ENCODE results near the gene GMPR2.

Gene GMPR2

DNA sequence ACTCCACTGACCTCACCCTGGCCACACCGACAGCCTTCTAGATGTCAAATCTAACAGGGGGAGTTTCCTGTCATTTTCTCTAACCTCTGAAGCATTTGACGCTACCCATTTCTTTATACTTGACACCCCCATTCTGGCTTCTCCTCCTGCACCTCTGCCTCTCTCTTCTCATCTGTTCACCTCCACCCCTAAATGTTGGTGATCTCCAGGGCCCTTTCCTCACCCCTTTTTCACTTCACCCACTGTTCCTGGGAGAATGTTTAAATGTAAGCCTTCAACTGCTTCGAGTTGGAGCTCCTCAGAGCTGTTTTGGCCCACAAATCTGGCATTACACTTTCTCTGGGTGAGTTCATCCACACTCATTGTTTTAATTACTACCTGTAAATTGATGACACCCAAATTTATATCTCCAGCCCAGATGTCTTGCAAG, 39.1 kb downstream of the GMPR2 start:
- H3K27me3 Mint-ChIP-seq = no peaks in the 10 kb centered on the region
- H3K36me3 Mint-ChIP-seq = peaks cover 7% of the 10 kb centered on the region
- H3K27ac Mint-ChIP-seq = peak overlapping the region; percentile 96
- peak overlapping the region; percentile 88 for H3K4me3 Mint-ChIP-seq
- H3K4me1 Mint-ChIP-seq (ENCODE audit: low read depth) = peaks cover 40% of the 10 kb centered on the region
- H3K9me3 Mint-ChIP-seq (ENCODE audit: low read depth) = no peaks in the 10 kb centered on the region

DNA sequence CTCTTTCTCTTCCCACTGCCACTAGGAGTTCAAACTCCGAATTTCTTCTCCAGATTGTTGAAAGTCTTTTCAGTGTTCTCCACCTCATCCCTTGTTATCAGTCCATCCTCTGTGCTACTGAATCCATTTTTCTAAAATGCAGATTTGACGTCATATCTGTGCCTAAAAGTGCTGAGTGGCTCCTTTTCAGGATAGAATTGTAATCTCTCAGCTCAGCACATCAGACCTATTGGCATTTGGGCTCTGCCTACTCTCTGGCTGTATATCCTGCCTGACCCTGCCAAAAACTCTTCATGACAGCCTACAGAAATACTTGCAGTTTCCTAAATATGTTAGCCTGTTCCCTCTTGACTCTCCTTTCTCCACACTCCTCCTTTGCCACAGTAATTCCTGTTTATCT, 39.7 kb downstream of the GMPR2 start:
- Mint-ChIP-seq H3K36me3 (peaks cover 8% of the 10 kb centered on the region), H3K27ac (peak overlapping the region; percentile 96), H3K4me1 (ENCODE audit: low read depth) (peaks cover 42% of the 10 kb centered on the region)

DNA sequence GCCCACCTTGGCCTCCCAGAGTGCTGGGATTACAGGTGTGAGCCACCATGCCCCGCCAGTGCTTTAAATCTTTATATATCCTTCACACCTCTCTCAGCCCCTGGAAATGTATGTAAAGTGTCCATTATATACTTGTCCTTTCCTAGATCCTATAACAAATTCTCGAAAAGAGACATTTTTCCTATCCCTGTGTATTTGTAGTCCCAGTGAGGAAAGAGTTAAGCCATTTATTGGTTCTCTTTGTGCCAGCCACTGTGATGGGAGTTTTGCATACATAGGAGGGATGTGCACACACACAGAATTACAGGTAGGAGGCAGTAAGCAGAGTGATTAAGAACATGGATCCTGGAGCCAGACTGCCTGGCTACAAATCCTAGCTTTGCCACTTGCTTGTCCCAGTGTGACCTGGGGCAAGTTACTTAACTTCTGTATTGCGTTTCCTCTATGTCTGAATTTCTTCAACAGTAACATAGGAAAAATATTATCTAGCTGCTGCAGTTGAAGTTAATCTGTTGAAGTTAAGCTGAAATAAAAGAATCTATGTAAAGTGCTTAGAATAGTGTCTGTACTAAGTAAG, 40.8 kb downstream of the GMPR2 start:
- Mint-ChIP-seq H3K4me1 (ENCODE audit: low read depth) (peaks cover 47% of the 10 kb centered on the region), H3K27ac (peak overlapping the region; percentile 80)

More for the DNA sequence above, 39.7 kb downstream of the GMPR2 start:
- Mint-ChIP-seq H3K27me3 (no peaks in the 10 kb centered on the region), H3K9me3 (ENCODE audit: low read depth) (no peaks in the 10 kb centered on the region), H3K4me3 (peak overlapping the region; percentile 88)

DNA sequence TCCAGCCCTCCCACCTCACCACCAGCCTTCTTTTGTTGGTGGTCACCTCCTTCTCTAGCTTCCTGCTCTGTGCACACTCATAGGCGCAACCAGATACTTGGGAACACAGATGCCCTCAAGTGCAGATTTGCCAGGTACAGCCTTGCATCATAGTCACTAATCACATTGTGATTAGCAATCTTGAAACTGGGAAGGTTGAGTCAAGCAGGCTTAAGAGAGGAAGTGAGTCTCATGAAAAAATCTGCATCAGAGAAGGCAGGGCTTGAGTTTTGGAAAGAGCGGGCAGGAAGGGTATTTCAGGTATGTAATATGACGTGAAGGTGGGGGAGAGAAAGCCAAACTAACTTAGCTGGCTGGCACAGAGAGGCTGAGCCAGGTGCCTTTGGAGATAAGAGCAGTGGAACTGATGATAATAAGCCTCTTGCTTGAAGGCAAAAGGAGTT, 41.4 kb downstream of the GMPR2 start:
- Mint-ChIP-seq H3K4me1 (ENCODE audit: low read depth) (peaks cover 53% of the 10 kb centered on the region), H3K4me3 (peak overlapping the region; percentile 43)

More for the DNA sequence above, 40.8 kb downstream of the GMPR2 start:
- Mint-ChIP-seq H3K9me3 (ENCODE audit: low read depth) (no peaks in the 10 kb centered on the region), H3K36me3 (peaks cover 10% of the 10 kb centered on the region), H3K4me3 (peak overlapping the region; percentile 66), H3K27me3 (no peaks in the 10 kb centered on the region)

DNA sequence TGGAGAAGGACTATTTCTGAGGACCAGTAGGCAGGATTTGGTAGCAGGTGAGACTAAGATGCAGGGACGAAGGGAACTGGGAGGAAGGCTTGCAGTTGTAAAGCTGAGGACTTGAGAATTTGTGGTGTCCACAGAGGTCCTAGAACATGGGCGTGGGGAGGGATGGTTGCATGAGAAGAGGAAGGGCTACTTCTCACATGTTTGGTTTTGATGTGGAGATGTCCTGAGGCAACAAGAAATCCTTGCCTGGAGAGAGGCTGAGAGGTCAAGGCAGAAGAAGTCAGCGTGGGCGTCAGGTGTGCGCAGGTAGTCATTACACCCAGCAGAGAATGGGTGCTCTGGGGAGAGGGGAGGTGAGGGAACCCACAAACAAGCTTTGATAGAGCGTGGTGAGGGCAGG, 44.3 kb downstream of the GMPR2 start:
- Mint-ChIP-seq H3K27ac (peak overlapping the region; percentile 70), H3K9me3 (ENCODE audit: low read depth) (no peaks in the 10 kb centered on the region), H3K4me3 (no peak overlapping the region), H3K4me1 (ENCODE audit: low read depth) (peaks cover 58% of the 10 kb centered on the region), H3K27me3 (no peaks in the 10 kb centered on the region), H3K36me3 (peaks cover 10% of the 10 kb centered on the region)

More for the DNA sequence above, 41.4 kb downstream of the GMPR2 start:
- Mint-ChIP-seq H3K36me3 (peaks cover 10% of the 10 kb centered on the region), H3K9me3 (ENCODE audit: low read depth) (no peaks in the 10 kb centered on the region), H3K27ac (peak overlapping the region; percentile 80), H3K27me3 (no peaks in the 10 kb centered on the region)

DNA sequence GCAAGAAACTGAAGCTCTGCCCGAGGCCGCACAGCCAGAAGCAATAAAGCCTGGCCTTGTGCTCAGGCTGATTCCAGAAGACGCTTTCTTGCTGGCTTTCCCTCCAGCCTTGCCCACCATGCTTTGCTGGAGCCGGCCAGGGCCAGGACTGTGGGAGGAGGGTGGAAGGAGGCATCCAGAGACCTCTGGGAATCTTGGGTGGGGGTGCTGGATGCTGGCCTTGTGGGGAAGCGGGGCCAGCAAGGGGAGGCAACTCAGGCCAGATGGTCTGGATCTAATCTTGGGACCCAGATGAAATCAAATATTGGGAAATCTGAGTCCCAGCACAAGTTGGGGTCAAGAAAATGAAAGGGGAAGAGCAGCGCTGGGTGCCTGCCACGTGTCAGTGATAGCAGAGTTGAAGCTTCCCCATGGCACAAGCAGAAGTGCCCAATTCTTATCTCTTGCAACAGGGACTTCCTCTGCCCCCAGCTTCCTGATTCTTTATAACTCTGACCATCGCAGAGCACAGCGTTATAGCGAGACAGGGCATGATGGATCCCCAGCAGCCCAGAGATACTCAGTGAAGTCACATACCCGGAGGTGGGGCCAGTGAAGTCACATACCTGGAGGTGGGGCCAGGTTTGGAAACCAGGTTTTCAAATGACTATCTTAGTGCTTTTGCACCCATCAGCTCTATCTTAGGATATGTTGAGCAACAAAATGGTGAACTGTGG, 45.0 kb downstream of the GMPR2 start:
- Mint-ChIP-seq H3K27ac (no peak overlapping the region), H3K9me3 (ENCODE audit: low read depth) (no peaks in the 10 kb centered on the region), H3K4me3 (no peak overlapping the region), H3K36me3 (peaks cover 10% of the 10 kb centered on the region), H3K27me3 (no peaks in the 10 kb centered on the region), H3K4me1 (ENCODE audit: low read depth) (peaks cover 51% of the 10 kb centered on the region)

DNA sequence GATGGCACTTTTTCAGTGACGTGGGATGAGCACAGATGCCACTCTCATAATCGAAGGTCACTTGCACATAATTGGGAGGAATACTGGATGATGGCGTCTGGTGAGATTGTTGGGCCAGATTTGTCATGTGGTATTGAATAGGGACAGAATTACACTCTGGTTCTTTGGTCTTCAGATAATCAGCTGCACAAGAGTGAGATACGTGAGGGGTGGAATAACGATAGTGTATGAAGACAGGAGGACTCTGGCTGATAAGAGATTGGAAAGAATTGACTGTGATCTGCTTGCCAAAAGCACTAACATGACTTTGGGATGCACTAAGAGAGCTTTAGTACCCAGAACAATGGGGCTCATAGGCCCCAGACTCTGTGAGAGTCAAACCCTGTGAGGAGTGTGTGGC, 45.7 kb downstream of the GMPR2 start:
- H3K27me3 Mint-ChIP-seq = no peaks in the 10 kb centered on the region
- peak overlapping the region; percentile 89 for H3K27ac Mint-ChIP-seq
- peaks cover 9% of the 10 kb centered on the region for H3K36me3 Mint-ChIP-seq
- no peaks in the 10 kb centered on the region for H3K9me3 Mint-ChIP-seq (ENCODE audit: low read depth)
- H3K4me1 Mint-ChIP-seq (ENCODE audit: low read depth) = peaks cover 47% of the 10 kb centered on the region
- peak overlapping the region; percentile 42 for H3K4me3 Mint-ChIP-seq

DNA sequence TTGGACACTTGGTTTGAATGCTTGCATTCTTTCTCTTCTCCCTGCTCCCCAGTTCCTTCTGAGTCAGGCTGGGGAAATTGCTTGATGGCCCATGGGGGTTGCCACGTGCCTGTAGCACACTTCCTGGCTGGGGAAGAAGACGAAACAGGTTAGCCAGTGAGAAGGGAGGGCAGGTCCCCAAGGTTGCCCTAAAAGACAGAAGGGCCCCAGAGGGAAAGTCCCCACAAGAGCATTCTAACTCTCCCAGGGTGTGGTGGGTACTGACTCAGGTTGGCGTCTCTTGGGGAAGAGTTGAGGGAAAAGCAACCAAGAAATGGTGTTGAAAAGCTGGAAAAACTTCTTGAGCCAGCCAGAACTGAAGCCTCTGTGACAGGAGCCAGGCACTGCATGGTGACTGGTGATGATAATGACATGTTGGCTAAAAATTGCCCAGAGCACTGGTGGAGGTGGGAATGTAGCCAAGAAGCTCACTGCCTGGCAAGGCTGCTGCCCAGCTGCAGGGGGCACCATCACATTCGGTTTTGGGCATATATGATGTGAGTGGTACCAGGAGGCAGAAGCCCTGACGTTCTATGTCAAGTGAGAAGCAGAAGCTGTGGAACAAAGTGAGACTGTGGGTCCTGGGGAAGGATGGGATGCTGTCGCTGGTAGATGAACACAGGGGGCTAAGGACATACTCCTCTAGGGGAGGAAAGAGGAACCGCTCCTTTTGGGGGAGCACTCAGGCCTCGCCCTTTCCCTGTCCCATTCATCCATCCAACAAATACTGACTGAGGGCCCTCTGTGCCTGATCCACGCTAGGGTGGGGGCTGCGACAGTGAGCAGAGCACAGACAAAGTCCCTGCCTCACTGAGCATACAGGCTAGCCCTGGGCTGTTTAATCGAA, 46.8 kb downstream of the GMPR2 start:
- no peaks in the 10 kb centered on the region for H3K27me3 Mint-ChIP-seq
- H3K36me3 Mint-ChIP-seq = peaks cover 9% of the 10 kb centered on the region
- peak overlapping the region; percentile 49 for H3K4me3 Mint-ChIP-seq
- H3K9me3 Mint-ChIP-seq (ENCODE audit: low read depth) = no peaks in the 10 kb centered on the region
- H3K4me1 Mint-ChIP-seq (ENCODE audit: low read depth) = peaks cover 38% of the 10 kb centered on the region
- peak overlapping the region; percentile 89 for H3K27ac Mint-ChIP-seq

DNA sequence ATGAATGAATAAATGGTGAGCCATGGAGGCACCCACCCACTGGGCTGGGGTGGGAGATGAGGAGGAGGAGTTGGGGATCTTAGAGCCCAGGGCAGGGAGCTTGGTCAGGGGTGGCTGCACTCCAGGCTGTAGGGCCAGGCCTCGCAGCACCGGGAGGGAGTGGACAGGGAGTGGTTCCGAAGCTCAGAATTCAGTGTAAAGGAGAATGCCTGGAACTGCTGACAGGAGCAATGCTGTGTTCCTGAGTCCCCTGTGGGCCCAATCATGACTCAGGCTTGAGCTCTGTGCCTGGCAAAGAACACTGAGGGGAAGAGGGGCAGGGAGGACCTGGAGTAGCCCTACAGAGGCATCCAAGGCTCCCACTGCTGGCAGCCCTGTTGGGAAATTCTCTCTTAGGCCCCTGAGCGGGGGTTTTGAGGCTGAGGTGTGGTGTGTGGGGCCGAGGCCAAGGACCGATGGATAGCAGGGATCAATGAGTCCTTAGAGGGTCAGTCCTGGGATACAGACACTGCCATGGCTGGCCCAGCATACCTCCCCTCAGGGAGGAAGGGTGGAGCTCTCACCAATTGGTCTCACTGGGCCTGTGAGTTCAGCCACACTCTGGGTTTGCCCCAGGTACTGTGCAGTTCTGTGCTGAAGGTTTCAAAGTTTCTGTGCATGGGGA, 48.2 kb downstream of the GMPR2 start:
- Mint-ChIP-seq H3K4me1 (ENCODE audit: low read depth) (peaks cover 34% of the 10 kb centered on the region), H3K27ac (no peak overlapping the region), H3K9me3 (ENCODE audit: low read depth) (no peaks in the 10 kb centered on the region), H3K27me3 (no peaks in the 10 kb centered on the region), H3K4me3 (no peak overlapping the region), H3K36me3 (peaks cover 9% of the 10 kb centered on the region)

DNA sequence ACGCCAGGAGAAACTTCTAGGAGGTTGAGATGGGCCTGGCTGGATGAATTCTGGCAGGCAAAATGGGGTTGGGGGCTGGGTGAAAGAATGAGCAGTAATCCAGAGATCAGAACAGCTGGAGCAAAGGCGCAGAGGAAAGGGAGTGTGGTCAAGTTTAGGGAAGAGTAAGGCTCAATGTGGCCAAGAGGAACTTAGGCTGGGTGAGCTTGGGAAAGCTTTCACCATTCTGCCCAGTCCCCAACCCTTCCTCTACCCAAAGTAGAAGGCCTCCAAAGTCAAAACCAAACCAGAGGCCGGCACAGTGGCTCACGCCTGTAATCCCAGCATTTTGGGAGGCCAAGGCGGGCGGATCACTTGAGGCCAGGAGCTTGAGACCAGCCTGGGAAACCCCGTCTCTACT, 48.9 kb downstream of the GMPR2 start:
- Mint-ChIP-seq H3K36me3 (peaks cover 9% of the 10 kb centered on the region), H3K27me3 (no peaks in the 10 kb centered on the region), H3K9me3 (ENCODE audit: low read depth) (no peaks in the 10 kb centered on the region), H3K4me1 (ENCODE audit: low read depth) (peaks cover 33% of the 10 kb centered on the region), H3K27ac (no peak overlapping the region), H3K4me3 (no peak overlapping the region)

DNA sequence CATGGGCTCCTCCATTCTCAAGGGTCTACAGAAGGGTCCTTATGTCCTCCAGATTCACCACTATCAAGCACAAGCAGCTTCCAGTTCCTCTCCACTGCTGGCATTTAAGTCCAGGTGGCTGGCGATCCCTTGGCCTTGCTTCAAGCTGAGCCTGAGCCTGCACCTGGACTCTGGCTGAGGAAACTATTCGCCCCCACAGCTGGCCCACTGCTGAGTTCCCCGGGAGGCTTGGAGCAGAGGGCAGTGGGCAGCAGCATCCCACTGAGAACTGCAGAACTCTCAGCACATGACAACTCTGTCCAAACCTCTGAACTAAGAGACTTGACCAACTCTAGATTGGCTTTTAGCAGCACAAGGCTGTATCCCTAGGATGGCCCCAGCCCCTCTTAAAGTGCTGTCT, 50.0 kb downstream of the GMPR2 start:
- Mint-ChIP-seq H3K27me3 (no peaks in the 10 kb centered on the region), H3K4me1 (ENCODE audit: low read depth) (peaks cover 26% of the 10 kb centered on the region), H3K4me3 (no peak overlapping the region), H3K27ac (no peak overlapping the region), H3K9me3 (ENCODE audit: low read depth) (no peaks in the 10 kb centered on the region), H3K36me3 (peaks cover 5% of the 10 kb centered on the region)

DNA sequence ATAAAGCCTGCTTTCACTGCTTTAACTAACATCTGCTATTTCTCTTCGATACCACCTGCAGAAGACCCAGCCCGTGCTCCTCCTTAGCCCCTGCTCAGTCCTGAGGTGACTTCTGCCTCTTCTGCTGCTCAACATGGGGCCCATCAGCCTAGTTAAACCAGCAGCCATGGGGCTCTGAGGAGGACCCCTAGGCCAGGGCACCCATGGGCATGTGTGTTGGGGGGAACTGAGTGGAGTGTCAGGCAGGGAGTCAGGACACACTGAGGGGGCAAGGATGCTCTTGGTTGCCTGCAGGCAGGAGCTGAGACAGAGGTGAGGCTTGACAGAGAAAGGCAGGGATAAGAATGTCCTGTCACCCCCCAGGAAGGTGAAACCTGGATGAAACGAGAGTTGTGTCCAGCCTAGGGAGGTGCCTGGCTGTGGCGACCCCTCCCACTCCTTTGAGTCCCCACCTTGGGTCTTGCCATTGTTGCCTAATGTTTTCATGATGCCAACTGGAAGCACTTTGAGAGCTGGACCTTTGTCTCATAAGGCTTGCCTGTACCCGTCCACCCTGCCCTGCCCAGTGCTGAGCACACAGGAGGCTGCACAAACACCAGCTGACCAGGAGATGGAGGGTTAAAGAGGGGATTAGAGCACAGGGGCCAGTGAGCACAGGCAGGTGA, 51.2 kb downstream of the GMPR2 start:
- no peak overlapping the region for H3K27ac Mint-ChIP-seq
- H3K4me1 Mint-ChIP-seq (ENCODE audit: low read depth) = peaks cover 19% of the 10 kb centered on the region
- peaks cover 6% of the 10 kb centered on the region for H3K36me3 Mint-ChIP-seq
- H3K27me3 Mint-ChIP-seq = no peaks in the 10 kb centered on the region
- H3K4me3 Mint-ChIP-seq = no peak overlapping the region
- H3K9me3 Mint-ChIP-seq (ENCODE audit: low read depth) = no peaks in the 10 kb centered on the region

DNA sequence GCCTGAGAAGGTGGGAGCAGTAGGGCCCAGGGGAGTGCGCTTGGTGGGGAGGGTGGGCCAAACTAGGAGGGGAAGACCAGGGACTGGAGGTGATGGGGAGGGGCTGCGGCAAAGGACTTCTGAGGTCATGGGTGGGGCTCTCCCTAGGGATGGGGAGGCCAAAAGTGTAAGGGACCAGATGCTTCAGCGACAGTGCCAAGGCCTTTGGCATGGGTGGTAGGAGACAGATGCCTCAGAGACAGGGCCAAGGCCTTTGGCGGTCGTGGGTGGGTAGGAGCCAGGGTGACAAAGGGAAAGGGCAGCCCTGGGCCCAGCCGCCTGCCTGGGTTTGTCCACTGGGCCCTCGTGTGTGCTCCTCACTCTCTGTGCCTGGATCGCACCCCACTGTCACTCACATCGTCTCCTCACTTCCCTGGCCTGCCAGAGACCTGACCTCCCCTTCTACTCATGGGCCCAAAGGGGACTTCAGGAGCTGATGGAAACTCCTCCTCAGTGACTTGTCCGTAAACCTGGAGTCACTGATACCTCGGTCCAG, 51.8 kb downstream of the GMPR2 start:
- no peaks in the 10 kb centered on the region for H3K27me3 Mint-ChIP-seq
- H3K9me3 Mint-ChIP-seq (ENCODE audit: low read depth) = no peaks in the 10 kb centered on the region
- H3K27ac Mint-ChIP-seq = no peak overlapping the region
- H3K36me3 Mint-ChIP-seq = peaks cover 6% of the 10 kb centered on the region
- no peak overlapping the region for H3K4me3 Mint-ChIP-seq
- H3K4me1 Mint-ChIP-seq (ENCODE audit: low read depth) = peaks cover 15% of the 10 kb centered on the region

DNA sequence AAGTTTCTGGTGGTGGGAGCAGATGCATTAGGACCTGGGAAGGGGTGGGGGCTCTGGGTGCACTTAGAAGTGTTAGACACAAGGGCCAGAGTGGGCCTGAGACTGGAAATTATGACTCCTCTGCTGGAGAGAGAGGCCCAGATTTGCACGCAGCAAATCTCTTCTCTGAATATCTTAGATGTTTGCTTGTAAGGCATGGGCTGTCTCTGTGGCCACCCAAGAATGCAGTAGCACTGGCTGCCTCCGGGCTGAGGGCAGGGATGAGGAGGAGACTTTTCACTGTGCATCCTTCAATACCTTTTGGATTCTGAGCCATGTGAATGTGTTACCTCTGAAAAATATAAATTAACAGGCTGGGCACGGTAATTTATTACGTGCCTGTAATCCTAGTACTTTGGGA, 52.6 kb downstream of the GMPR2 start:
- Mint-ChIP-seq H3K27ac (no peak overlapping the region), H3K4me1 (ENCODE audit: low read depth) (peaks cover 15% of the 10 kb centered on the region), H3K27me3 (no peaks in the 10 kb centered on the region), H3K9me3 (ENCODE audit: low read depth) (no peaks in the 10 kb centered on the region), H3K4me3 (no peak overlapping the region), H3K36me3 (peaks cover 7% of the 10 kb centered on the region)
